GM21529 (cell line): ENCODE measurements around the gene PGGT1B.

ENCODE experiments used
- ATAC-seq: cut with Tn5 transposase; IDR thresholded peaks from one replicate; pipeline ENCODE4 v1.9.1; 2021; ENCODE audit not compliant: unreplicated experiment

Gene PGGT1B

GRCh38 chr5:115262321-115263077, at the start of gene PGGT1B:
Gene PGGT1B (minus strand): TSS chr5:115262877. CDS start chr5:115262851, 26 bp downstream.
- ATAC-seq: peak; percentile 90

DNA sequence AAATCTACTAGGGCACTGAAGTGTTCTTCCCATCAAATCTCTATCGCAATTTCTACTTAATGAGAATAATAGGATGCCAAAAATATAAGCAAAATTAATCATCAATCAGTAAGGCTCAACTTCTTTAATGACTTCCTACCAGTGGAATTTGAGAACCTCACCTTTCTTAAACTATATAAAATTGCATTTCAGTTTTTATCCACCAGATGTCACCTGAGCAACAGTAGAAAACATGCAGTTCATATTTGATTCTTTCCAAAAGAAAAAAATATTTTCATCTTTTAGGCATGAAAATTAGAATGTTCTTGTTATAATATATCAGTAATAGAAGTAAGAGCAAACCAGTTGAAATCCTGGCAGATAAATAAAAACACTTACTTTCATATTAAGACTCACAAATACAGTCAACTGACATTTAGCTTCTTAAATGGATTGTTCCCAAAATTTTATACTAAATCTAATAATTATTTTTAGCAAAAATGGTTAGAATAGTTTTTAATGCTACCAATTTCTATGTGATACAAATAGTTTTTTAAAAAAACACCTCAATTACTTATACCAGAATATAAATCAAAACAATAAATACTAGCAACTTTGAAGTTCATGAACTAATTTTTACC, 47.2 kb upstream of the PGGT1B start:
- ATAC-seq: peak; percentile 67

GRCh38 chr5:115308815-115309214, 46.1 kb upstream of the PGGT1B start:
- ATAC-seq: no peak

DNA sequence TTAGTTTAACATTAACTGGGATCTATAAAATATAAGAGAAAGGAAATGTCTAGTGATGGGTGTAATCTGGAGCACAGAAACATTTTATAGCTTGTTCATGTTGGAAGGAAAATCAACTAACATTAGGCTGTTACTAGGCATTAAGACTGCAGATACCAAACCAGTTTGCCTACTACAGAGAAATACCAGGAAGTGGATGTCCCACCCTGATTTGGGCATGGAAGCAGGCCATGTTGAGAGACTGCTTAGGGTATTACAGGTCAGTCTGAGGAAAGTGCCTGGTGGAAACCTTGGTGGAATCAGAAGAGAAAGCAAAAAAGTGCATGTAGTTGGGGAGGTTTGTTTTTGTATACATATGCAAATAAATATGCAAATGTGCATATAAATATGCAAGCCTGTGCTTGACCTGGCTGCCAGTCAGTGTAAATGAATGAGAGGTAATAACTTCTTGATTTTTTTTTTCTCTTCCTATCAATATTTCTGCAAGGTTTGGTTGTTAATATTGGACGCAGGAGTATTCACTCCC, 43.4 kb upstream of the PGGT1B start:
- no peak for ATAC-seq

- ATAC-seq: no peak
These were observed 41.8 kb upstream of the PGGT1B start for GRCh38 chr5:115304496-115304895.

- no peak for ATAC-seq
These were observed 36.1 kb upstream of the PGGT1B start for GRCh38 chr5:115298811-115299210.

DNA sequence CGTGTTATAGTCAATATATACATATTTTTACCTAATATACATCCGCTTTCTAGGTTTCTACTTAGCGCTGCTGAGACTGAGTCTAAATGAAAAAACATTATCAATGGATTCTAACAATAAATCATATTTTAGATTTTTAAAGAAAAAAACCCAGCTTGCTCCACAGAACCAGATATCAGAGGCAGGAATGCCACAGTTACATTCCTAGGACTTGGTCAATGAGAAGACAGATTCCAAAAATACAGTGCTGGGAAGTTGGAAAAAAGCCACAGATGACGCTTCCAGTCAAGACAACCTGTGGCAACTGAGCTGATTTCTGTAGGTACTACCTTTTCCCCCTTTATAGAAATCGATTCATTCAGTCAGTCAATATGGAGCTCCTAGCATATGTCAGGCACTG, 34.4 kb upstream of the PGGT1B start:
- no peak for ATAC-seq

GRCh38 chr5:115296124-115297022, 33.7 kb upstream of the PGGT1B start, which contains the start of gene CCDC112:
Gene CCDC112 (minus strand): TSS chr5:115296654. CDS start chr5:115296543, 111 bp downstream.
- ATAC-seq: peak; percentile 82

GRCh38 chr5:115295777-115296123, 33.1 kb upstream of the PGGT1B start:
- no peak for ATAC-seq

DNA sequence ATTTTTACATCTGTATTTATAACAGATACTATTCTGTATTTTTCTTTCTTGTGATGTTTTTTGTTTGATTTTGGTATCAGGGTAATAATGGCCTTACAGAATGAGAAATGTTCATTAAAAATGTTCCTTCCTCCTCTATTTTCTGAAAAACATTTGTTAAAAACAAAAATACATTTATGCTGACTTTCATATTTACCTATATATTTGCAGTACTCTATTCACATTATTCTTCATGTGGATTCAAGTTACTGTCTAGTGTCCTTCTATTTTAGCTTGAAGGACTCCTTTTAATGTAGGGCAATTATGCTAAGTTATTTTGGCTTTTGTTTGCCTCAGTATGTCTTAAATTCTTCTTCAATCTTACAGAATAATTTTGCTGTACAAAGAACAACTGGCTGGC, 28.7 kb upstream of the PGGT1B start:
- ATAC-seq: no peak

DNA sequence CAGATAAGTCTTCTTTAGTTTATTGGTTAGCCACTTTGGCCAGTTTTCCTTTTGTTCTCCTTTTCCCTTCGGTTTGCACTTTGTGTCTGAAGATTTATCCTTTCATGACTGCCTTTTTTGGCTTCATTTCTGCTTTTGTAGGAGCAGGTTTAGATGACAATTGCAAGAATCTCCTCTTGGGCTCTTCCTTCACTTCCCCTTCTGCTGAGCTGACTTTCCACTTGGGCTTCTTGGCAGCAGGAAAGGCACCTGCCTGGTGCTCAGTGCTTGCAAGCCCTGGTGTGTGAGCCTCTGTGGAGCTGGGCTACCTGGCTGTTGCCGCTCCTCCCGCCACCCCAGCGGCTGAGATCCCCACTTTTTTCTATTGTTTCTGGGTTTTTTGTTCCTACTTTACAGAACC, 26.4 kb upstream of the PGGT1B start:
- no peak for ATAC-seq

GRCh38 chr5:115284021-115284420, 21.3 kb upstream of the PGGT1B start:
- no peak for ATAC-seq

DNA sequence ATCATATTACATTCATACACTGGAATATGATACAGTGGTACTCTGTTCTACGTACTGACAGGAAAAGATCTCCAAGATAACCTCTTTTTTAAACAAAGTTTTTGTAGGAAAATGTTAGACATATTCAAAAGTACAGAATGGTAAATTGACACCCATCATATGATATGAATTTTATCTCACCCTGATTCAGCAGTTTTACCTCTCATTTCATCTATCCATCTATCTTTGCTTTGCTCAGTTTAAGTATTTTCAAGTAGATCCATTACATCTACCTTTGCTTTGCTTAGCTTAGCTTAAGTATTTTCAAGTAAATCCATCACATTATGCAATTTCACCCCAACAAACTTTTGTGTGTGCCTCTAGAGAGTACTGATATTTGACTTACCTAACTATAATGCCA, 19.5 kb upstream of the PGGT1B start:
- no peak for ATAC-seq

GRCh38 chr5:115274584-115274983, 11.9 kb upstream of the PGGT1B start:
- ATAC-seq: no peak

DNA sequence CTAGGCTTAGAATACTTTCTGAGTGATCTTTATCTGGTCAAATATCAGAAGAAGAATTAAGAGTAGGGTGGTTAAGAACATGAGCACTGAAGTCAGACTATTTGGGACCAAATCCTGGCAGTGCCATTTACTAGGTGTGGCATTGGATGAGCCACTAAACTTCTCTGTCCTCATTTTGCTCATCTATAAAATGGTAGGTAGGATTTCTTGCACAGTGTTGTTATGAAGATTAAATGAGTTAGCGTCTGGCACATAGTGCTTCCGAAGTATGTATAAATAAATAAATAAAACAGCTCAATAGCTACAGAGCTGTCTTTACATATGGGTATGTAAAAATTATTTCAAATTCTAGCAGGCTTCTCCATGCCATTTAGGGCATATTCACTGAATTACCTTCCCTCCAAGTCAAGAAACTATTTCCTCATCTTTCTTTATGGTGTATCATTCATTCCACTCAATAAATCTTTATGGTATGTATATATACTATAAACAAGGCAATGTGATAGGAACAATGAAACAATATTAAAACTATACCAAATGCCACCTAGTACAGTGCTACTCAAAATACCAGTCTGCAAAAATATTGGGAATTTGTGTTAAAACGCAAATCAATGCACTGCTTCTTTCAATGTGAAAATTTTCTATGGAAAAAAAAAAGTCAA, 9.8 kb upstream of the PGGT1B start:
- ATAC-seq: no peak

DNA sequence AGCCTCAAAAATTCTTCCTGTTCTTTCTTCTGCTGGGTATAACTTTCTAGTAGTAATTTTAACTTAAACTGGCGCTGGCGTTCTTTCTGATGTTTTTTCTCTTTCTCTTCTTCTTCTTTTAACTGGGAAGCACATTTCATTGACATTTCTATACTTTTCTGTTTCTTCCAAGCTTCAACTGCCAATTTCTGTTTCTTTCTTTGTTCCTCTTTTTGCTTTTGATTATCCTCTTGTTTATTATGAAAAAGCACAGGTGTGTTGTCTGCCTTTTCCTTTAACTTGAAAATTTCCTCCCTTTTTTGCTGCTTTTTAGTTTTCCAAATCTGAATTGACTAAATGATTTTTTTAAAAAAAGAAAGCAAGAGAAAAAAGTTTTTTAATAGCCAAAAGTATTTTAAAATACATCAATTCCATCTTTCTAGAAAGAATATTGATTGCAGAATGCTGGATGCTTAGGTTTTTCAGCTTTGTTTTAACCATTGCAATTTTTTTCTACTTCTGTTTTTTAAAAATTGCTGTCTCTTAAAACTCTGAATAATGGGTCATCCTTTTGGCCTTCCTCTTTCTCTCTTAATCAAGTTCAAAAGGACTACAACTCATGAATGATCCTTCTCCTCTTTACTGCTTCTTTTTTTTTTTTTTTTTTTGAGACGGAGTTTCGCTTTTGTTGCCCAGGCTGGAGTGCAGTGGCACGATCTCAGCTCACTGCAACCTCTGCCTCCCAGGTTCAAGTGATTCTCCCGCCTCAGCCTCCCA, 8.8 kb upstream of the PGGT1B start:
- ATAC-seq: peak; percentile 50

- no peak for ATAC-seq
These were observed 4.9 kb upstream of the PGGT1B start for GRCh38 chr5:115267617-115268016.

DNA sequence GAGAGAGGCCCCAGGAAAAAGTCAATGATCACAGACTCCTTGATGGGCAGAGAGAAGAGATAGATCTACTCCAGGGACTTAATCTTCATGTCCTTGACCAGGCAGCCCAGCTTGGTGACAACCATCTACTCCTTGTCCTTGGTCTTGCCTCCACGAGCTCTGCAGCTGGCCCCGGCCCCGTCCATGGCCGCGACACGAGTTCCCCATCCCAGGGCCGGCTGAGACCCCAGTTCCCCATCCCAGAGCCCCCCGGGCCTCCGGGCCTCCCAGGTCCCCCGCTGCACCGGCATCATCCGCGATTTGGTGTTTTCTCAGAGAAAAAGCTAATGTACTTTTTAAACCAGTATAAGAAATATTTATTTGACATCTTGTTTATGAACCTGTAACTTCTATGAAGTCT, 2.5 kb upstream of the PGGT1B start:
- no peak for ATAC-seq

GRCh38 chr5:115264786-115265185, 2.1 kb upstream of the PGGT1B start:
- ATAC-seq: no peak

- ATAC-seq: no peak
These were observed 352 bp upstream of the PGGT1B start for GRCh38 chr5:115263078-115263380.

GRCh38 chr5:115262011-115262320, 711 bp downstream of the PGGT1B start:
- ATAC-seq: peak; percentile 50
